GM23248 (cell line): ENCODE data around the gene ZNF396. TPM values are rescaled to one million over a fixed set of nuclear protein-coding genes. Genes with fewer than 3 reads are reported as not detected.
A peak's percentile ranks its signal among the peaks of the same experiment; 100 is the strongest.

ENCODE experiments used
- DNase-seq: peaks from one replicate; pipeline ENCODE4 v3.0.0-alpha.2; 2015
- H2AFZ ChIP-seq: fragments of 200-600 bp; sonication (generic); 2 replicates; pipeline ENCODE4 v1.6.1; 2016; ENCODE audit warnings: antibody characterized with exemption
- H3F3A ChIP-seq: fragments of 200-600 bp; sonication (generic); 2 replicates; pipeline ENCODE4 v1.6.1; 2016; ENCODE audit warnings: mild to moderate bottlenecking, antibody characterized with exemption, mixed run types; ENCODE audit not compliant: insufficient read depth
- H3K27ac ChIP-seq: fragments of 200-600 bp; sonication (generic); 2 replicates; pipeline ENCODE4 v1.5.1; 2016; ENCODE audit warnings: mild to moderate bottlenecking
- H3K27me3 ChIP-seq: fragments of 200-600 bp; sonication (generic); replicated peaks from 2 replicates; pipeline ENCODE4 v1.6.1; 2016; ENCODE audit warnings: mild to moderate bottlenecking; ENCODE audit not compliant: insufficient read depth
- H3K36me3 ChIP-seq: fragments of 200-600 bp; sonication (generic); 2 replicates; pipeline ENCODE4 v1.6.1; 2016; ENCODE audit warnings: low read depth, mild to moderate bottlenecking
- H3K4me1 ChIP-seq: fragments of 200-600 bp; sonication (generic); 2 replicates; pipeline ENCODE4 v1.6.1; 2016; ENCODE audit warnings: mild to moderate bottlenecking; ENCODE audit not compliant: insufficient read depth
- H3K4me2 ChIP-seq: fragments of 200-600 bp; sonication (generic); one replicate; pipeline ENCODE4 v1.6.1; 2016; ENCODE audit warnings: mild to moderate bottlenecking; ENCODE audit not compliant: unreplicated experiment
- H3K4me3 ChIP-seq: fragments of 200-600 bp; sonication (generic); 2 replicates; pipeline ENCODE4 v1.5.1; 2016; ENCODE audit warnings: mild to moderate bottlenecking
- H3K79me2 ChIP-seq: fragments of 200-600 bp; sonication (generic); 2 replicates; pipeline ENCODE4 v1.6.1; 2016; ENCODE audit warnings: mild to moderate bottlenecking; ENCODE audit not compliant: insufficient read depth
- H3K9ac ChIP-seq: fragments of 200-600 bp; sonication (generic); 2 replicates; pipeline ENCODE4 v1.6.1; 2016; ENCODE audit warnings: mild to moderate bottlenecking
- H3K9me2 ChIP-seq: fragments of 200-600 bp; sonication (generic); 2 replicates; pipeline ENCODE4 v1.6.1; 2016; ENCODE audit warnings: mixed run types, mild to moderate bottlenecking, moderate library complexity; ENCODE audit not compliant: insufficient read depth
- H3K9me3 ChIP-seq: fragments of 200-600 bp; sonication (generic); one replicate; pipeline ENCODE4 v1.6.1; 2017; ENCODE audit warnings: low read depth
- H4K20me1 ChIP-seq: fragments of 200-600 bp; sonication (generic); 2 replicates; pipeline ENCODE4 v1.6.0; 2016; ENCODE audit not compliant: insufficient read depth
- EZH2 ChIP-seq: fragments of 200-600 bp; sonication (generic); IDR thresholded peaks from 2 replicates; pipeline ENCODE4 v1.6.1; 2018; ENCODE audit warnings: antibody characterized with exemption, mild to moderate bottlenecking; ENCODE audit not compliant: insufficient read depth, poor library complexity, severe bottlenecking
- EZH2phosphoT487 ChIP-seq: fragments of 200-600 bp; sonication (generic); IDR thresholded peaks from 2 replicates; pipeline ENCODE4 v1.6.1; 2018; ENCODE audit warnings: antibody characterized with exemption, moderate library complexity, mild to moderate bottlenecking, low read depth; ENCODE audit not compliant: insufficient read depth
- WGBS, 2 experiments: methylation state at CpG; one replicate each; pipeline ENCODE4 v1.1.6; 2015 to 2017; ENCODE audit warnings: low lambda C conversion rate in 2 of 2, low coverage in 1 of 2; ENCODE audit errors: missing lambda C conversion rate in 2 of 2; 5-methylcytosine and 5-hydroxymethylcytosine counted together
- in situ Hi-C: fragments of 300-500 bp; cut with MboI; formaldehyde crosslinking; loops from 2 replicates; pipeline ENCODE4 v1.15.0; 2020
- polyA plus RNA-seq: library from polyadenylated mRNA; unstranded; fragments of >200 nt; fragmentation: Nextera tagmentation; extraction: Ambion mirVana; gene quantifications from 2 replicates; pipeline ENCODE4 v1.2.1, GENCODE V29; 2016
- total RNA-seq: library from RNA; depleted of rRNA; stranded (reverse); fragments of >200 nt; shearing (Covaris generic); gene quantifications from 2 replicates; pipeline ENCODE4 v1.2.3, GENCODE V29; 2014; rRNA removed

ZNF396 gene
- total and polyA plus RNA-seq, 2 experiments from 2014 or later: 0.85 to 0.86 TPM

GRCh38 chr18:35326695-35327387, 50.3 kb downstream of the ZNF396 start:
- 58 to 61% methylated on average over 3 of the region's 3 CpGs for WGBS, 2 experiments
- no peaks in the 10 kb centered on the region for H3K9me2 ChIP-seq
- H3K4me3 ChIP-seq: no peak overlapping the region
- H3K9ac ChIP-seq: no peak overlapping the region
- no peak overlapping the region for H3K4me2 ChIP-seq
- peaks cover 12% of the 10 kb centered on the region for H3F3A ChIP-seq
- no peak for DNase-seq
- no peak for TF ChIP-seq EZH2
- no peak for TF ChIP-seq EZH2phosphoT487
- H3K36me3 ChIP-seq: peaks cover 8% of the 10 kb centered on the region
- H2AFZ ChIP-seq: no peak overlapping the region
- H3K27me3 ChIP-seq: no peaks in the 10 kb centered on the region
- in situ Hi-C loops: no loop called here
- H4K20me1 ChIP-seq: no peaks in the 10 kb centered on the region
- peaks cover 11% of the 10 kb centered on the region; the same call in 1 of the 2 replicates for H3K4me1 ChIP-seq
- H3K79me2 ChIP-seq: no peaks in the 10 kb centered on the region
- H3K9me3 ChIP-seq: no peaks in the 10 kb centered on the region
- H3K27ac ChIP-seq: no peak overlapping the region

GRCh38 chr18:35324926-35325655, 52.0 kb downstream of the ZNF396 start:
- peaks cover 11% of the 10 kb centered on the region; the same call in 1 of the 2 replicates for H3K4me1 ChIP-seq
- in situ Hi-C loops: no loop called here
- no peak for TF ChIP-seq EZH2phosphoT487
- no peak for TF ChIP-seq EZH2

GRCh38 chr18:35322486-35323458, 54.4 kb downstream of the ZNF396 start:
- no peak overlapping the region for H2AFZ ChIP-seq
- H4K20me1 ChIP-seq: no peaks in the 10 kb centered on the region
- H3K36me3 ChIP-seq: no peaks in the 10 kb centered on the region
- H3F3A ChIP-seq: no peaks in the 10 kb centered on the region
- H3K4me1 ChIP-seq: peaks cover 11% of the 10 kb centered on the region; the same call in 1 of the 2 replicates
- no peaks in the 10 kb centered on the region for H3K27me3 ChIP-seq
- no peak overlapping the region for H3K27ac ChIP-seq
- TF ChIP-seq EZH2 (no peak), EZH2phosphoT487 (no peak)
- no peak overlapping the region for H3K9ac ChIP-seq
- H3K4me3 ChIP-seq: no peak overlapping the region
- peak; percentile 58 for DNase-seq
- in situ Hi-C loops: no loop called here
- no peak overlapping the region for H3K4me2 ChIP-seq
- WGBS, 2 experiments: 62 to 70% methylated on average over 3 of the region's 3 CpGs
- no peaks in the 10 kb centered on the region for H3K79me2 ChIP-seq
- H3K9me3 ChIP-seq: no peaks in the 10 kb centered on the region
- H3K9me2 ChIP-seq: no peaks in the 10 kb centered on the region

More at GRCh38 chr18:35324926-35325655, 52.0 kb downstream of the ZNF396 start:
- no peaks in the 10 kb centered on the region for H3K27me3 ChIP-seq
- H3K9ac ChIP-seq: no peak overlapping the region
- DNase-seq: peak; percentile 17
- H3F3A ChIP-seq: peaks cover under 1% of the 10 kb centered on the region; the same call in 1 of the 2 replicates
- no peak overlapping the region for H2AFZ ChIP-seq
- no peaks in the 10 kb centered on the region for H3K79me2 ChIP-seq
- no peak overlapping the region for H3K4me2 ChIP-seq
- no peaks in the 10 kb centered on the region for H4K20me1 ChIP-seq
- no peak overlapping the region for H3K4me3 ChIP-seq
- no peak overlapping the region for H3K27ac ChIP-seq
- 43 to 51% methylated on average over 2 of the region's 2 CpGs for WGBS, 2 experiments
- H3K9me2 ChIP-seq: no peaks in the 10 kb centered on the region
- no peaks in the 10 kb centered on the region for H3K9me3 ChIP-seq
- H3K36me3 ChIP-seq: peaks cover 4% of the 10 kb centered on the region; the same call in 1 of the 2 replicates

Other genes starting within 250 kb of the ZNF396 start
- 8.7 and 10.6 TPM in 2 replicates for gene ZNF397, start 136.3 kb downstream of the ZNF396 start, total RNA-seq
- gene ZNF397, start 136.3 kb downstream of the ZNF396 start, polyA plus RNA-seq: 6.5 and 8.2 TPM in 2 replicates
- gene ZSCAN30, start 87.1 kb downstream of the ZNF396 start, total RNA-seq: 21.3 and 26.4 TPM in 2 replicates
- gene ZSCAN30, start 87.1 kb downstream of the ZNF396 start, polyA plus RNA-seq: 10.3 and 13.7 TPM in 2 replicates
- gene ZNF24, start 32.9 kb downstream of the ZNF396 start, total RNA-seq: 23.1 and 23.6 TPM in 2 replicates
- 32.3 and 33.1 TPM in 2 replicates for gene ZNF24, start 32.9 kb downstream of the ZNF396 start, polyA plus RNA-seq
- gene INO80C, start 120.6 kb upstream of the ZNF396 start, total RNA-seq: 0.97 and 2.3 TPM in 2 replicates
- gene INO80C, start 120.6 kb upstream of the ZNF396 start, polyA plus RNA-seq: 9.0 and 9.4 TPM in 2 replicates
- 65.4 and 68.0 TPM in 2 replicates for gene GALNT1, start 204.4 kb upstream of the ZNF396 start, total RNA-seq
- gene GALNT1, start 204.4 kb upstream of the ZNF396 start, polyA plus RNA-seq: 10.1 and 11.9 TPM in 2 replicates